NCI-H2196 (cell line): ENCODE results near the gene DYNLT4.
"Not testable (repeated sequence)": the region's sequence is repeated elsewhere in the genome, so short reads cannot be mapped to it uniquely, and the experiment has no call there.

ENCODE experiments used
- DNase-seq: peaks from one replicate; lab custom pipeline; 2025; ENCODE audit not compliant: unreplicated experiment; lab: John Stamatoyannopoulos, UW

DYNLT4 gene

GRCh38 chr1:44766421-44766820, 40.7 kb downstream of the DYNLT4 start:
- DNase-seq, result not testable (repeated sequence)

- DNase-seq, result no peak
Measured at GRCh38 chr1:44760876-44761275, 46.3 kb downstream of the DYNLT4 start.

- DNase-seq, result no peak
Measured at GRCh38 chr1:44759077-44759476, 48.1 kb downstream of the DYNLT4 start.

- no peak for DNase-seq
Measured at GRCh38 chr1:44757420-44757819, 49.7 kb downstream of the DYNLT4 start.
